GM23338 (cell line): ENCODE measurements around the gene EFR3B. TPM values are rescaled to one million over a fixed set of nuclear protein-coding genes. Genes with fewer than 3 reads are reported as not detected.

Experiments
- ATAC-seq: fragments of 200-7000 bp; cut with Tn5 transposase; 3 replicates; pipeline ENCODE4 v1.9.1; 2020
- DNase-seq: peaks from one replicate; pipeline ENCODE4 v3.0.0-alpha.2; 2015; ENCODE audit warnings: low spot score
- H2AFZ ChIP-seq: fragments of 200-600 bp; sonication (generic); 2 replicates; pipeline ENCODE4 v1.8.0; 2016; ENCODE audit warnings: antibody characterized with exemption, mild to moderate bottlenecking, moderate library complexity
- H3F3A ChIP-seq: fragments of 200-600 bp; sonication (generic); replicated peaks from 2 replicates; pipeline ENCODE4 v1.8.0; 2017; ENCODE audit warnings: antibody characterized with exemption, mixed run types, low read depth
- H3K27ac ChIP-seq: fragments of 200-600 bp; sonication (generic); 2 replicates; pipeline ENCODE4 v1.6.1; 2016; ENCODE audit warnings: low read depth
- H3K27me3 ChIP-seq: fragments of 200-600 bp; sonication (generic); 2 replicates; pipeline ENCODE4 v1.8.0; 2016; ENCODE audit warnings: mild to moderate bottlenecking, mixed run types, moderate library complexity; ENCODE audit not compliant: insufficient read depth
- H3K36me3 ChIP-seq: fragments of 200-600 bp; sonication (generic); 2 replicates; pipeline ENCODE4 v1.8.0; 2016; ENCODE audit warnings: mild to moderate bottlenecking; ENCODE audit not compliant: insufficient read depth
- H3K4me1 ChIP-seq: fragments of 200-600 bp; sonication (generic); 2 replicates; pipeline ENCODE4 v1.8.0; 2016; ENCODE audit warnings: mild to moderate bottlenecking, moderate library complexity; ENCODE audit not compliant: insufficient read depth
- H3K4me2 ChIP-seq: fragments of 200-600 bp; sonication (generic); 2 replicates; pipeline ENCODE4 v1.7.1; 2017; ENCODE audit warnings: mixed run types
- H3K4me3 ChIP-seq: fragments of 200-600 bp; sonication (generic); 2 replicates; pipeline ENCODE4 v1.6.1; 2016; ENCODE audit warnings: mixed run types
- H3K79me2 ChIP-seq: fragments of 200-600 bp; sonication (generic); replicated peaks from 2 replicates; pipeline ENCODE4 v1.8.0; 2017; ENCODE audit warnings: mild to moderate bottlenecking; ENCODE audit not compliant: insufficient read depth
- H3K9me2 ChIP-seq: fragments of 200-600 bp; sonication (generic); 2 replicates; pipeline ENCODE4 v1.8.0; 2017; ENCODE audit not compliant: insufficient read depth
- H4K20me1 ChIP-seq: fragments of 200-600 bp; sonication (generic); replicated peaks from 2 replicates; pipeline ENCODE4 v1.8.0; 2017; ENCODE audit warnings: mild to moderate bottlenecking; ENCODE audit not compliant: insufficient read depth
- H3K27ac Mint-ChIP-seq: 2 replicates; pipeline ENCODE4 v1.8.0; 2020; ENCODE audit warnings: inconsistent platforms, mild to moderate bottlenecking, moderate library complexity, mixed read lengths
- H3K27me3 Mint-ChIP-seq: 3 replicates; pipeline ENCODE4 v1.8.0; 2022; ENCODE audit warnings: low read depth, mild to moderate bottlenecking, moderate library complexity, mixed read lengths, inconsistent platforms; ENCODE audit not compliant: insufficient read depth, poor library complexity
- H3K36me3 Mint-ChIP-seq: 3 replicates; pipeline ENCODE4 v1.8.0; 2021; ENCODE audit warnings: low read depth, mild to moderate bottlenecking, inconsistent platforms, moderate library complexity, mixed read lengths
- H3K4me1 Mint-ChIP-seq: 3 replicates; pipeline ENCODE4 v1.8.0; 2020; ENCODE audit warnings: mild to moderate bottlenecking, inconsistent platforms, mixed read lengths
- H3K4me3 Mint-ChIP-seq: 3 replicates; pipeline ENCODE4 v1.8.0; 2021; ENCODE audit warnings: moderate library complexity, mild to moderate bottlenecking, inconsistent platforms, mixed read lengths
- H3K9me3 Mint-ChIP-seq: 3 replicates; pipeline ENCODE4 v1.8.0; 2020; ENCODE audit warnings: moderate library complexity, mild to moderate bottlenecking, inconsistent platforms, mixed read lengths
- CREB1 ChIP-seq: fragments of 250-450 bp; sonication (Bioruptor Pico); IDR thresholded peaks from 2 replicates; pipeline ENCODE4 v1.5.0; 2020; ENCODE audit warnings: low read depth, mild to moderate bottlenecking, moderate library complexity
- ETS1 ChIP-seq: IDR thresholded peaks from 2 replicates; pipeline ENCODE4 v1.6.1; 2016; ENCODE audit warnings: antibody characterized with exemption
- EZH2 ChIP-seq: fragments of 200-600 bp; sonication (generic); IDR thresholded peaks from one replicate; pipeline ENCODE4 v1.8.0; 2017; ENCODE audit warnings: antibody characterized with exemption, mild to moderate bottlenecking, low read depth; ENCODE audit not compliant: unreplicated experiment
- EZH2phosphoT487 ChIP-seq: fragments of 200-600 bp; sonication (generic); IDR thresholded peaks from one replicate; pipeline ENCODE4 v1.8.1; 2018; ENCODE audit warnings: antibody characterized with exemption; ENCODE audit not compliant: unreplicated experiment
- NANOG ChIP-seq: IDR thresholded peaks from 2 replicates; pipeline ENCODE4 v1.6.1; 2016; ENCODE audit warnings: antibody characterized with exemption, borderline replicate concordance
- STAT1 ChIP-seq: IDR thresholded peaks from one replicate; pipeline ENCODE4 v1.6.1; 2016; ENCODE audit warnings: antibody characterized with exemption; ENCODE audit not compliant: unreplicated experiment
- ZNF331 ChIP-seq: fragments of 250-450 bp; sonication (Bioruptor Pico); IDR thresholded peaks from 2 replicates; pipeline ENCODE4 v1.5.0; 2020; ENCODE audit warnings: low read depth, mild to moderate bottlenecking, moderate library complexity
- polyA plus RNA-seq: library from polyadenylated mRNA; unstranded; fragments of >200 nt; fragmentation: Nextera tagmentation; extraction: Ambion mirVana; gene quantifications from 2 replicates; pipeline ENCODE4 v1.2.1, GENCODE V29; 2016
- total RNA-seq: library from RNA; depleted of rRNA; stranded (reverse); fragments of >200 nt; shearing (Covaris generic); gene quantifications from 2 replicates; pipeline ENCODE4 v1.2.3, GENCODE V29; 2014
- TF ChIP-seq, protein P1 (sequence below): IDR thresholded peaks from one replicate; pipeline ENCODE4 v1.6.1; 2018; ENCODE audit warnings: antibody characterized with exemption; ENCODE audit not compliant: unreplicated experiment

EFR3B gene
- total and polyA plus RNA-seq, 2 experiments from 2014 or later: 3.3 to 10.7 TPM

- TF ChIP-seq, protein P1, sequence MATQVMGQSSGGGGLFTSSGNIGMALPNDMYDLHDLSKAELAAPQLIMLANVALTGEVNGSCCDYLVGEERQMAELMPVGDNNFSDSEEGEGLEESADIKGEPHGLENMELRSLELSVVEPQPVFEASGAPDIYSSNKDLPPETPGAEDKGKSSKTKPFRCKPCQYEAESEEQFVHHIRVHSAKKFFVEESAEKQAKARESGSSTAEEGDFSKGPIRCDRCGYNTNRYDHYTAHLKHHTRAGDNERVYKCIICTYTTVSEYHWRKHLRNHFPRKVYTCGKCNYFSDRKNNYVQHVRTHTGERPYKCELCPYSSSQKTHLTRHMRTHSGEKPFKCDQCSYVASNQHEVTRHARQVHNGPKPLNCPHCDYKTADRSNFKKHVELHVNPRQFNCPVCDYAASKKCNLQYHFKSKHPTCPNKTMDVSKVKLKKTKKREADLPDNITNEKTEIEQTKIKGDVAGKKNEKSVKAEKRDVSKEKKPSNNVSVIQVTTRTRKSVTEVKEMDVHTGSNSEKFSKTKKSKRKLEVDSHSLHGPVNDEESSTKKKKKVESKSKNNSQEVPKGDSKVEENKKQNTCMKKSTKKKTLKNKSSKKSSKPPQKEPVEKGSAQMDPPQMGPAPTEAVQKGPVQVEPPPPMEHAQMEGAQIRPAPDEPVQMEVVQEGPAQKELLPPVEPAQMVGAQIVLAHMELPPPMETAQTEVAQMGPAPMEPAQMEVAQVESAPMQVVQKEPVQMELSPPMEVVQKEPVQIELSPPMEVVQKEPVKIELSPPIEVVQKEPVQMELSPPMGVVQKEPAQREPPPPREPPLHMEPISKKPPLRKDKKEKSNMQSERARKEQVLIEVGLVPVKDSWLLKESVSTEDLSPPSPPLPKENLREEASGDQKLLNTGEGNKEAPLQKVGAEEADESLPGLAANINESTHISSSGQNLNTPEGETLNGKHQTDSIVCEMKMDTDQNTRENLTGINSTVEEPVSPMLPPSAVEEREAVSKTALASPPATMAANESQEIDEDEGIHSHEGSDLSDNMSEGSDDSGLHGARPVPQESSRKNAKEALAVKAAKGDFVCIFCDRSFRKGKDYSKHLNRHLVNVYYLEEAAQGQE: no peak
- TF ChIP-seq EZH2 (no peak), STAT1 (no peak), EZH2phosphoT487 (no peak), ZNF331 (CRISPR knock-in tag) (no peak), NANOG (no peak), ETS1 (no peak)
These were observed 74.0 kb downstream of the EFR3B start (continued) for GRCh38 chr2:25115902-25116301.

GRCh38 chr2:25116956-25117355 lies 75.1 kb downstream of the EFR3B start:
- no peaks in the 10 kb centered on the region for H3K4me1 ChIP-seq
- no peaks in the 10 kb centered on the region for H3K79me2 ChIP-seq
- H3K4me3 ChIP-seq: no peak overlapping the region
- H3K9me3 Mint-ChIP-seq: no peaks in the 10 kb centered on the region
- H3K4me2 ChIP-seq: no peak overlapping the region
- DNase-seq: no peak
- H3F3A ChIP-seq: no peaks in the 10 kb centered on the region
- TF ChIP-seq NANOG (no peak), ETS1 (no peak), EZH2 (no peak), CREB1 (CRISPR knock-in tag) (no peak)
- TF ChIP-seq, protein P1: no peak
- H3K4me3 Mint-ChIP-seq: no peak overlapping the region
- no peak overlapping the region for H2AFZ ChIP-seq
- H3K4me1 Mint-ChIP-seq: no peaks in the 10 kb centered on the region
- peaks cover 3% of the 10 kb centered on the region for H3K27me3 Mint-ChIP-seq
- no peak overlapping the region for H3K27ac Mint-ChIP-seq
- no peaks in the 10 kb centered on the region for H3K36me3 ChIP-seq
- H4K20me1 ChIP-seq: no peaks in the 10 kb centered on the region
- H3K27ac ChIP-seq: no peak overlapping the region
- no peaks in the 10 kb centered on the region for H3K36me3 Mint-ChIP-seq
- H3K9me2 ChIP-seq: 0 out of 2 replicates have a peak, but pooled peaks cover 3% of the 10 kb centered on the region
- ATAC-seq: no peak; the same call in 2 of the 3 replicates
- H3K27me3 ChIP-seq: no peaks in the 10 kb centered on the region
